ENCODE results near the gene ANKH. TPM values are rescaled to one million over a fixed set of nuclear protein-coding genes. Genes with fewer than 3 reads are reported as not detected.

ANKH gene
- total RNA-seq, 1 experiment from 2014 or later: 53.2 TPM

DNA sequence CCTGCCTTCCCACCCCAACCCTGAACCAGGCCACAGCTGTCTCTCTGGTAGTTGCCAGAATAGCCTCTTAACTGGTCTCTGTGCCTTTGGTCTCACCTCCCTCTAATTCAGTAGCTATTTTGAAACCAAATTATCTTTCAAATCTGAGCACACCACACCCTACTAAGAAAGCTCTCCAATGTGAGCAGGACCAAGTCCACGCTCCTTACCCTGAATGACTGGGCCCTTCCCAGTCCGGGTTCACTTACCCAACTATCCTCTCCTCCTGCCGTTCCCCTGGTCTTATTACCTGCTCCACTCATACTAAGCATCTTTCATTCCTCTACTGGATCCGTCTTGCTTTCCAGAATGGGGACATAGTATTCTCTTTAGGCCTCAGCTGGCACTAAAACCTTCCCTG is 16.8 kb downstream of the ANKH start:
- H3K36me3 Mint-ChIP-seq (ENCODE audit: insufficient read depth, unreplicated experiment): no peaks in the 10 kb centered on the region
- H3K27me3 Mint-ChIP-seq (ENCODE audit: unreplicated experiment): no peaks in the 10 kb centered on the region
- intact Hi-C loops (cut with micrococcal nuclease; ENCODE audit: unreplicated experiment): no loop called here
- CTCF ChIA-PET: no interaction called here
- BruUV-seq (replicated peaks): no TSS peak
- H3K4me1 Mint-ChIP-seq (ENCODE audit: low read depth, unreplicated experiment): peaks cover 4% of the 10 kb centered on the region
- H3K9me3 Mint-ChIP-seq (ENCODE audit: low read depth, unreplicated experiment): no peaks in the 10 kb centered on the region
- no peak overlapping the region for H3K27ac Mint-ChIP-seq (ENCODE audit: unreplicated experiment)
- DNase-seq: no peak
- TF ChIP-seq, protein P1, sequence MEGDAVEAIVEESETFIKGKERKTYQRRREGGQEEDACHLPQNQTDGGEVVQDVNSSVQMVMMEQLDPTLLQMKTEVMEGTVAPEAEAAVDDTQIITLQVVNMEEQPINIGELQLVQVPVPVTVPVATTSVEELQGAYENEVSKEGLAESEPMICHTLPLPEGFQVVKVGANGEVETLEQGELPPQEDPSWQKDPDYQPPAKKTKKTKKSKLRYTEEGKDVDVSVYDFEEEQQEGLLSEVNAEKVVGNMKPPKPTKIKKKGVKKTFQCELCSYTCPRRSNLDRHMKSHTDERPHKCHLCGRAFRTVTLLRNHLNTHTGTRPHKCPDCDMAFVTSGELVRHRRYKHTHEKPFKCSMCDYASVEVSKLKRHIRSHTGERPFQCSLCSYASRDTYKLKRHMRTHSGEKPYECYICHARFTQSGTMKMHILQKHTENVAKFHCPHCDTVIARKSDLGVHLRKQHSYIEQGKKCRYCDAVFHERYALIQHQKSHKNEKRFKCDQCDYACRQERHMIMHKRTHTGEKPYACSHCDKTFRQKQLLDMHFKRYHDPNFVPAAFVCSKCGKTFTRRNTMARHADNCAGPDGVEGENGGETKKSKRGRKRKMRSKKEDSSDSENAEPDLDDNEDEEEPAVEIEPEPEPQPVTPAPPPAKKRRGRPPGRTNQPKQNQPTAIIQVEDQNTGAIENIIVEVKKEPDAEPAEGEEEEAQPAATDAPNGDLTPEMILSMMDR (IDR thresholded peaks at IDR 0.05; ENCODE audit: unreplicated experiment): no peak
- H3K4me3 Mint-ChIP-seq (ENCODE audit: low read depth, unreplicated experiment): no peak overlapping the region

DNA sequence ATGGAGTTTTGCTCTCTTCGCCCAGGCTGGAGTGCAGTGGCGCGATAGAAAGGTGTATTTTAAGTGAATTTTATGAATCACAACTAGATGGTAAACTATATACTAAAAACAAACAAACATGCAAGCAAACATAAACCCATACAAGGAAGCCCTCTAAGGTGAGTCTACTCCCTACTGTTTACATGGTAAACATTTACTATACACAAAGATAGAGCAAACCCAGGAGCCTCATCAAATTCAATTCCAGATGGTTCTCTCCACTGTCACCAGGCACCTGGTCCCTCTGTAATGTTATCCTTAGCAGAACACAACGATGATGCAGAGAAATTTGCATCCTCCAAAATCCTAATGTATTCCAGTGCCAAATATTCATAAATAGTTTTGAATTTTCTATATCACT is 17.9 kb downstream of the ANKH start:
- H3K27ac Mint-ChIP-seq (ENCODE audit: unreplicated experiment): no peak overlapping the region
- TF ChIP-seq, protein P1 (IDR thresholded peaks at IDR 0.05; ENCODE audit: unreplicated experiment): no peak
- no peak overlapping the region for H3K4me3 Mint-ChIP-seq (ENCODE audit: low read depth, unreplicated experiment)
- H3K27me3 Mint-ChIP-seq (ENCODE audit: unreplicated experiment): no peaks in the 10 kb centered on the region
- CTCF ChIA-PET: no interaction called here
- intact Hi-C loops (cut with micrococcal nuclease; ENCODE audit: unreplicated experiment): no loop called here
- H3K9me3 Mint-ChIP-seq (ENCODE audit: low read depth, unreplicated experiment): no peaks in the 10 kb centered on the region
- BruUV-seq (replicated peaks): no TSS peak
- H3K36me3 Mint-ChIP-seq (ENCODE audit: insufficient read depth, unreplicated experiment): no peaks in the 10 kb centered on the region
- no peak for DNase-seq
- peaks cover 15% of the 10 kb centered on the region for H3K4me1 Mint-ChIP-seq (ENCODE audit: low read depth, unreplicated experiment)

DNA sequence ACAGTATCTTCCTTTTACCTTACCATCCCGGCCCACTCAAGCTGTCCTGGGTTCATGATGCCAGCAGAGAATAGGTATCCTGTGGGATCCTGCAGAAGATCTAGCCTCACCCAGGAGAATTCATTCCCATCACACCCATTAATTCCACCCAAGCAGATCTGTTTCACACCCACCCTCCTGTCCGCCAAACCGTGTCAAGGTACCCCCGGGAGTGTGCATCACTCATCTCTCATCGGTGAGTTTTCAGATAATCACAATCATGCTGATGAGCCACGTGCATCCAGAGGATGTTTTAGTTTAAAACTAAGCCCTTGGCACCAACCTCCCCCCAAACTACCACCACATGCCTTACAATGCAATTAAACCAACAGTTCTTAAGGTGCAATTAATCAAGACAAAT is 18.8 kb downstream of the ANKH start:
- Mint-ChIP-seq H3K4me3 (ENCODE audit: low read depth, unreplicated experiment) (no peak overlapping the region), H3K27ac (ENCODE audit: unreplicated experiment) (no peak overlapping the region), H3K4me1 (ENCODE audit: low read depth, unreplicated experiment) (peaks cover 15% of the 10 kb centered on the region), H3K27me3 (ENCODE audit: unreplicated experiment) (no peaks in the 10 kb centered on the region), H3K36me3 (ENCODE audit: insufficient read depth, unreplicated experiment) (no peaks in the 10 kb centered on the region), H3K9me3 (ENCODE audit: low read depth, unreplicated experiment) (no peaks in the 10 kb centered on the region)
- no TSS peak for BruUV-seq (replicated peaks)
- CTCF ChIA-PET: no interaction called here
- no peak for DNase-seq
- intact Hi-C loops (cut with micrococcal nuclease; ENCODE audit: unreplicated experiment): no loop called here
- TF ChIP-seq, protein P1 (IDR thresholded peaks at IDR 0.05; ENCODE audit: unreplicated experiment): no peak

DNA sequence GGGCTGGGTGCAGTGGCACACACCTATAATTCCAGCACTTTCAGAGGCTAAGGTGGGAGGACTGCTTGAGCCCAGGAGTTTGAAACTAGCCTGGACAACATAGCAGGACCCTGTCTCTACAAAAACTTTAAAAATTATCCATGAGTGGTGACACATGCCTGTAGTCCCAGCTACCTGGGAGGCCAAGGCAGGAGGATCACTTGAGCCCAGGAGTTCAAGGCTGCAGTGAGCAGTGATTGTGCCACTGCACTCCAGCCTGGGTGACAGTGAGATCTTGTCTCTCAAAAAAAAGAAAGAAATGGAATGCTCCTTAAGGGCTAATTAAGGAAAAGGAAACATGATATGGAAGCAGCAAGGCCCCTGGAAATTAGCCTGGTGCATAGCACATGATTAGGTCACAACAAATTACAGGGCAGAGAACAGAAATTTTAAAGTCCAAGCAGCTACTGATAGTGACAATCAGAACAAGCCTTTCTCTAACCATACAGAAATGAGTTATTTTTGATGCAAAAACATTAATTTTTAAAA is 19.5 kb downstream of the ANKH start:
- no peaks in the 10 kb centered on the region for H3K9me3 Mint-ChIP-seq (ENCODE audit: low read depth, unreplicated experiment)
- CTCF ChIA-PET: no interaction called here
- no peak overlapping the region for H3K27ac Mint-ChIP-seq (ENCODE audit: unreplicated experiment)
- H3K27me3 Mint-ChIP-seq (ENCODE audit: unreplicated experiment): no peaks in the 10 kb centered on the region
- BruUV-seq (replicated peaks): no TSS peak
- no peak for DNase-seq
- no peak overlapping the region for H3K4me3 Mint-ChIP-seq (ENCODE audit: low read depth, unreplicated experiment)
- intact Hi-C loops (cut with micrococcal nuclease; ENCODE audit: unreplicated experiment): no loop called here
- H3K36me3 Mint-ChIP-seq (ENCODE audit: insufficient read depth, unreplicated experiment): no peaks in the 10 kb centered on the region
- TF ChIP-seq, protein P1 (IDR thresholded peaks at IDR 0.05; ENCODE audit: unreplicated experiment): no peak
- peaks cover 15% of the 10 kb centered on the region for H3K4me1 Mint-ChIP-seq (ENCODE audit: low read depth, unreplicated experiment)
